Heart left ventricle (tissue), 16 donors: ENCODE data around the gene TMEM232. TPM values are rescaled to one million over a fixed set of nuclear protein-coding genes. Genes with fewer than 3 reads are reported as not detected.

Source experiments
- ATAC-seq, 4 donors: fragments of 200-7000 bp; cut with Tn5 transposase; one replicate each; pipeline ENCODE4 v1.9.1; 2020 to 2022; ENCODE audit warnings: moderate library complexity in 4 of 4, mild to moderate bottlenecking in 3 of 4, moderate number of reproducible peaks in 1 of 4
- DNase-seq, 5 donors: peaks; one replicate each; pipeline ENCODE4 v3.0.0-alpha.2; 2020
- H3K27ac ChIP-seq, 12 donors: fragments of 200-600 bp; sonication (generic) in 4 of 12; one replicate each; pipeline versions ENCODE4 v1.5.0 to v1.8.0; 2016 to 2022; ENCODE audit warnings: mild to moderate bottlenecking in 2 of 12
- H3K27me3 ChIP-seq, 9 donors: fragments of 200-600 bp; sonication (generic) in 2 of 9; one replicate each; pipeline versions ENCODE4 v1.5.1 to v1.8.0; 2016 to 2022; ENCODE audit warnings: mild to moderate bottlenecking in 3 of 9
- H3K36me3 ChIP-seq, 9 donors: fragments of 200-600 bp; sonication (generic) in 2 of 9; one replicate each; pipeline versions ENCODE4 v1.5.0 to v1.8.0; 2018 to 2022; ENCODE audit warnings: mild to moderate bottlenecking in 2 of 9
- H3K4me1 ChIP-seq, 12 donors: fragments of 200-600 bp; sonication (generic) in 4 of 12; one replicate each; pipeline versions ENCODE4 v1.5.0 to v1.8.0; 2016 to 2022; ENCODE audit warnings: mild to moderate bottlenecking in 3 of 12
- H3K4me3 ChIP-seq, 12 donors: fragments of 200-600 bp; sonication (generic) in 4 of 12; one replicate each; pipeline versions ENCODE4 v1.5.0 to v1.8.0; 2017 to 2022; ENCODE audit warnings: mild to moderate bottlenecking in 9 of 12, moderate library complexity in 4 of 12
- H3K9me3 ChIP-seq, 12 donors: fragments of 200-600 bp; sonication (generic) in 4 of 12; one replicate each; pipeline versions ENCODE4 v1.5.0 to v1.8.0; 2016 to 2022; ENCODE audit warnings: mild to moderate bottlenecking in 1 of 12
- CTCF ChIP-seq, 12 donors: fragments of 200-600 bp; sonication (generic) in 4 of 12; IDR thresholded peaks; one replicate each; pipeline versions ENCODE4 v1.5.0 to v1.8.0; 2018 to 2022; ENCODE audit warnings: antibody characterized with exemption in 12 of 12, mild to moderate bottlenecking in 5 of 12
- POLR2A ChIP-seq, 2 donors: fragments of 450-650 bp; IDR thresholded peaks; one replicate each; pipeline ENCODE4 v1.6.1; 2017; ENCODE audit warnings: antibody characterized with exemption in 2 of 2, mild to moderate bottlenecking in 2 of 2, moderate library complexity in 2 of 2
- WGBS, 4 donors: extraction: QIAGEN DNeasy Blood & Tissue Kit in 2 of 4; methylation state at CpG; one replicate each; pipeline versions ENCODE4 v1.1.5 to v1.1.7; 2013 to 2018; 5-methylcytosine and 5-hydroxymethylcytosine counted together
- intact Hi-C, 10 donors: fragments of 100-400 bp; cut with DNase I; formaldehyde crosslinking; loops; one replicate each; pipeline versions ENCODE4 v1.11.1 to v1.14.2; 2022
- polyA plus RNA-seq, 2 donors: library from polyadenylated mRNA; stranded (reverse); fragments of 200-250 nt; gene quantifications; one replicate each; pipeline ENCODE4 v1.2.3, GENCODE V29; 2013
- total RNA-seq, 9 donors: library from RNA; depleted of rRNA in 2 of 9; stranded (reverse); fragments of >200 nt in 2 of 9; fragmentation: NEBNext Ultra II Directional in 3 of 9; extraction: Animal tissue kit (Norgen Biotek cat#: 25700) in 3 of 9; gene quantifications; one replicate each; pipeline versions ENCODE4 v1.1.0 to v1.2.4, GENCODE V29; 2016 to 2023
- donor health status: ischemic (EF 13 %, LVEDD 7.1; RV severe dilation, severe dysfunction).
- donor health status: healthy with polysubstance abuse.
- donor health status: DM: no; HTN: yes; CAD: no.
- donor health status: DM: no; HTN: no; CAD: no.
- donor health status: ischemic (EF 25% LVEDD 6.9; RV normal size, moderate dysfunction).
- donor health status: ischemic (EF 25% LVEDD 5.7; RV mildly dilated, moderate dysfunction).
- donor health status: healthy.
- donor health status: DM: yes; HTN: yes; CAD: no.
- donor health status: ischemic (EF 35%, LVEDD 5.7; RV mildly dilated, moderate dysfunction).
- donor health status: nonischemic (EF 11% LVEDD 7.7; RV severe dilation, severe dysfunction).
- donor health status: DM: yes; HTN: yes; CAD: no.
- donor health status: PGD.
- donor health status: ischemic (EF 29% LVEDD 5.4; RV normal size, mild dysfunction).
- donor health status: nonischemic (EF 23%, LVEDD 6.1; RV moderate dilation, normal function).

The TMEM232 gene
- total and polyA plus RNA-seq, 11 donors, result 0.30 to 5.6 (median 2.5) TPM; not detected in 1

- no peak overlapping the region for H3K4me3 ChIP-seq
- H3K36me3 ChIP-seq, result no peaks in the 10 kb centered on the region
- no peak for ATAC-seq
- WGBS, 4 donors, result 77 to 80% (median 78%) methylated on average over 2 of the region's 2 CpGs
- intact Hi-C loops, result no loop called here
- DNase-seq, result no peak
- no peak for TF ChIP-seq CTCF (IDR thresholded peaks at IDR 0.05)
- no peak for TF ChIP-seq POLR2A (IDR thresholded peaks at IDR 0.05)
- no peaks in the 10 kb centered on the region for H3K9me3 ChIP-seq
- H3K4me1 ChIP-seq, result no peaks in the 10 kb centered on the region
- H3K27me3 ChIP-seq, result no peaks in the 10 kb centered on the region
- H3K27ac ChIP-seq, result no peak overlapping the region
These were observed 263.4 kb downstream of the TMEM232 start for GRCh38 chr5:110463106-110463505.

GRCh38 chr5:110460837-110461236 lies 265.6 kb downstream of the TMEM232 start:
- Histone ChIP-seq H3K4me1 (no peaks in the 10 kb centered on the region), H3K4me3 (no peak overlapping the region), H3K27ac (no peak overlapping the region), H3K27me3 (no peaks in the 10 kb centered on the region), H3K9me3 (no peaks in the 10 kb centered on the region), H3K36me3 (no peaks in the 10 kb centered on the region)
- intact Hi-C loops, result no loop called here
- TF ChIP-seq POLR2A (IDR thresholded peaks at IDR 0.05), result no peak
- TF ChIP-seq CTCF (IDR thresholded peaks at IDR 0.05), result no peak
- DNase-seq (no peak), ATAC-seq (no peak)
- WGBS, 4 donors, result 82 to 87% (median 83%) methylated on average over 4 of the region's 4 CpGs

- H3K9me3 ChIP-seq, result no peaks in the 10 kb centered on the region
- H3K4me1 ChIP-seq, result no peaks in the 10 kb centered on the region
- intact Hi-C loops, result no loop called here
- TF ChIP-seq POLR2A (IDR thresholded peaks at IDR 0.05), result no peak
- TF ChIP-seq CTCF (IDR thresholded peaks at IDR 0.05), result no peak
- no peaks in the 10 kb centered on the region for H3K36me3 ChIP-seq
- no peaks in the 10 kb centered on the region for H3K27me3 ChIP-seq
- ATAC-seq (no peak), DNase-seq (no peak)
- no peak overlapping the region for H3K27ac ChIP-seq
- 81 to 96% (median 87%) methylated on average over 1 of the region's 1 CpG for WGBS, 4 donors
- H3K4me3 ChIP-seq, result no peak overlapping the region
These were observed 268.2 kb downstream of the TMEM232 start for GRCh38 chr5:110458313-110458712.

- intact Hi-C loops, result loop anchor here in 1 of 10 donors (5.0 kb wide), 1 partner anchor 179 kb away; no protein-coding TSS in a partner anchor
- no peak overlapping the region for H3K27ac ChIP-seq
- DNase-seq (peak in 1 of 5 donors; percentile 22), ATAC-seq (peak in 1 of 4 donors; percentile 22)
- no peak for TF ChIP-seq CTCF (IDR thresholded peaks at IDR 0.05)
- TF ChIP-seq POLR2A (IDR thresholded peaks at IDR 0.05), result no peak
- no peaks in the 10 kb centered on the region for H3K36me3 ChIP-seq
- H3K27me3 ChIP-seq, result no peaks in the 10 kb centered on the region
- H3K9me3 ChIP-seq, result no peaks in the 10 kb centered on the region
- 88 to 94% (median 92%) methylated on average over 4 of the region's 4 CpGs for WGBS, 4 donors
- no peak overlapping the region for H3K4me3 ChIP-seq
- peaks cover 0 to 10% (median 0%) of the 10 kb centered on the region in 12 donors for H3K4me1 ChIP-seq
These were observed 283.6 kb downstream of the TMEM232 start for GRCh38 chr5:110442856-110443255.
